Stimulated activated CD8-positive, alpha-beta memory T cell treated with anti-CD3 and anti-CD28 coated beads, Interleukin-7, amount 100 ng/mL, for 48 hours (primary cell): ENCODE measurements around the gene EXOC1.

ENCODE experiments used
- DNase-seq, 2 donors: peaks; one replicate each; pipeline ENCODE4 v3.0.0-alpha.2; 2020; ENCODE audit warnings: low read depth in 1 of 2; ENCODE audit errors: extremely low read depth in 1 of 2

EXOC1 gene

GRCh38 chr4:55947912-55948725, 94.7 kb downstream of the EXOC1 start:
- peak in 1 of 2 donors; percentile 13 for DNase-seq

GRCh38 chr4:55948726-55949481, 95.5 kb downstream of the EXOC1 start, which contains the start of gene CEP135:
Gene CEP135, plus strand, starts transcription at chr4:55948945. Its CDS starts 3,186 bp downstream, at chr4:55952131.
- DNase-seq: peak; percentile 80 to 88

- DNase-seq: no peak
Measured at GRCh38 chr4:55949482-55949802, 96.0 kb downstream of the EXOC1 start.

- DNase-seq: no peak
Measured at GRCh38 chr4:55951191-55951922, 97.9 kb downstream of the EXOC1 start.
